Left lung (tissue), 10 donors: Measurements from ENCODE around the gene PHYH. TPM values are rescaled to one million over a fixed set of nuclear protein-coding genes. Genes with fewer than 3 reads are reported as not detected.
"Not testable (repeated sequence)": the region's sequence is repeated elsewhere in the genome, so short reads cannot be mapped to it uniquely, and the experiment has no call there.

Source experiments
- ATAC-seq: fragments of 200-7000 bp; cut with Tn5 transposase; one replicate; pipeline ENCODE4 v1.9.1; 2020; ENCODE audit warnings: moderate library complexity
- DNase-seq, 4 donors: peaks; one replicate each; pipeline ENCODE4 v3.0.0-alpha.2; 2013 to 2020
- H3K27ac ChIP-seq, 2 donors: fragments of 200-600 bp; sonication (generic) in 1 of 2; one replicate each; pipeline versions ENCODE4 v1.5.0 to v1.8.0; 2020 to 2021
- H3K27me3 ChIP-seq, 2 donors: fragments of 200-600 bp; sonication (generic) in 1 of 2; one replicate each; pipeline versions ENCODE4 v1.5.0 to v1.8.0; 2020 to 2021
- H3K36me3 ChIP-seq, 2 donors: fragments of 200-600 bp; sonication (generic) in 1 of 2; one replicate each; pipeline versions ENCODE4 v1.5.0 to v1.8.0; 2020 to 2021
- H3K4me1 ChIP-seq, 2 donors: fragments of 200-600 bp; one replicate each; pipeline ENCODE4 v1.8.0; 2021
- H3K4me3 ChIP-seq, 2 donors: fragments of 200-600 bp; sonication (generic) in 1 of 2; one replicate each; pipeline versions ENCODE4 v1.5.0 to v1.8.0; 2020 to 2021; ENCODE audit warnings: mild to moderate bottlenecking in 1 of 2
- H3K9me3 ChIP-seq, 2 donors: fragments of 200-600 bp; sonication (generic) in 1 of 2; one replicate each; pipeline versions ENCODE4 v1.5.0 to v1.8.0; 2020 to 2021
- CTCF ChIP-seq, 2 donors: fragments of 200-600 bp; sonication (generic) in 1 of 2; IDR thresholded peaks; one replicate each; pipeline versions ENCODE4 v1.5.0 to v1.8.0; 2021; ENCODE audit warnings: antibody characterized with exemption in 2 of 2
- intact Hi-C, 2 donors: fragments of 100-400 bp; cut with DNase I; formaldehyde crosslinking; loops; one replicate each; pipeline versions ENCODE4 v1.11.2 to v1.14.2; 2022
- polyA plus RNA-seq, 6 donors: library from polyadenylated mRNA; unstranded; fragments of 120-200 nt; gene quantifications; one replicate each; pipeline ENCODE4 v1.2.1, GENCODE V29; 2013; ENCODE audit not compliant: insufficient read length in 6 of 6
- total RNA-seq, 2 donors: library from RNA; stranded (reverse); fragmentation: NEBNext Ultra II Directional; extraction: Animal tissue kit (Norgen Biotek cat#: 25700); gene quantifications; one replicate each; pipeline ENCODE4 v1.2.1, GENCODE V29; 2021
- donor health status: DM: no; HTN: yes; CAD: no.
- donor health status: DM: no; HTN: no; CAD: no.

PHYH gene
- total and polyA plus RNA-seq, 8 donors = 26.4 to 46.9 (median 31.1) TPM

GRCh38 chr10:13236638-13237037 is 63.2 kb downstream of the PHYH start:
- Histone ChIP-seq H3K4me1 (no peaks in the 10 kb centered on the region), H3K9me3 (no peaks in the 10 kb centered on the region), H3K27ac (no peak overlapping the region), H3K27me3 (peaks cover 0 to 15% of the 10 kb centered on the region in 2 donors), H3K4me3 (no peak overlapping the region), H3K36me3 (no peaks in the 10 kb centered on the region)
- no peak for ATAC-seq
- DNase-seq = no peak
- TF ChIP-seq CTCF (IDR thresholded peaks at IDR 0.05) = no peak
- intact Hi-C loops = no loop called here

GRCh38 chr10:13234736-13235135 is 65.1 kb downstream of the PHYH start:
- H3K4me3 ChIP-seq, ATAC-seq, H3K9me3 ChIP-seq, DNase-seq, H3K27ac ChIP-seq, intact Hi-C loops, H3K4me1 ChIP-seq, H3K36me3 ChIP-seq: not testable (repeated sequence)
- peaks cover 0 to 15% of the 10 kb centered on the region in 2 donors for H3K27me3 ChIP-seq

GRCh38 chr10:13234172-13234571 is 65.7 kb downstream of the PHYH start, which contains the start of gene UCMA:
Gene UCMA, minus strand, starts transcription at chr10:13234374. Its CDS starts 116 bp downstream, at chr10:13234258.
- Histone ChIP-seq H3K9me3 (no peaks in the 10 kb centered on the region), H3K27ac (no peak within 1 kb of the TSS), H3K27me3 (peaks cover 0 to 15% of the 10 kb centered on the region in 2 donors), H3K4me1 (no peaks in the 10 kb centered on the region), H3K4me3 (no peak within 1 kb of the TSS), H3K36me3 (no peaks in the 10 kb centered on the region)
- intact Hi-C loops = no loop called here
- no peak for TF ChIP-seq CTCF (IDR thresholded peaks at IDR 0.05)
- no peak for DNase-seq
- no peak for ATAC-seq

- H3K36me3 ChIP-seq = no peaks in the 10 kb centered on the region
- H3K4me1 ChIP-seq = no peaks in the 10 kb centered on the region
- intact Hi-C loops = no loop called here
- ATAC-seq (no peak), DNase-seq (no peak)
- TF ChIP-seq CTCF (IDR thresholded peaks at IDR 0.05) = no peak
- H3K9me3 ChIP-seq = no peaks in the 10 kb centered on the region
- H3K27me3 ChIP-seq = peaks cover 0 to 15% of the 10 kb centered on the region in 2 donors
- H3K4me3 ChIP-seq = no peak overlapping the region
- H3K27ac ChIP-seq = no peak overlapping the region
Measured at GRCh38 chr10:13233358-13233757, 66.5 kb downstream of the PHYH start.

GRCh38 chr10:13231808-13232207 is 68.1 kb downstream of the PHYH start:
- H3K4me3 ChIP-seq = no peak overlapping the region
- ATAC-seq (no peak), DNase-seq (no peak)
- no peaks in the 10 kb centered on the region for H3K9me3 ChIP-seq
- H3K27me3 ChIP-seq = peaks cover 0 to 15% of the 10 kb centered on the region in 2 donors
- no peak overlapping the region for H3K27ac ChIP-seq
- intact Hi-C loops = no loop called here
- no peaks in the 10 kb centered on the region for H3K36me3 ChIP-seq
- no peaks in the 10 kb centered on the region for H3K4me1 ChIP-seq
- TF ChIP-seq CTCF (IDR thresholded peaks at IDR 0.05) = no peak

- Histone ChIP-seq H3K27me3 (peaks cover 0 to 15% of the 10 kb centered on the region in 2 donors), H3K27ac (no peak overlapping the region), H3K9me3 (no peaks in the 10 kb centered on the region), H3K4me3 (no peak overlapping the region), H3K36me3 (no peaks in the 10 kb centered on the region), H3K4me1 (no peaks in the 10 kb centered on the region)
- no peak for ATAC-seq
- DNase-seq = no peak
- intact Hi-C loops = no loop called here
- TF ChIP-seq CTCF (IDR thresholded peaks at IDR 0.05) = no peak
Measured at GRCh38 chr10:13231190-13231589, 68.7 kb downstream of the PHYH start.
